CD4-positive, alpha-beta T cell treated with Interleukin-21 for 1 hour (primary cell): ENCODE data around the gene LDLRAD3.

ENCODE experiments used
- DNase-seq: peaks from one replicate; pipeline ENCODE4 v3.0.0-alpha.2; 2020

LDLRAD3 gene

DNA sequence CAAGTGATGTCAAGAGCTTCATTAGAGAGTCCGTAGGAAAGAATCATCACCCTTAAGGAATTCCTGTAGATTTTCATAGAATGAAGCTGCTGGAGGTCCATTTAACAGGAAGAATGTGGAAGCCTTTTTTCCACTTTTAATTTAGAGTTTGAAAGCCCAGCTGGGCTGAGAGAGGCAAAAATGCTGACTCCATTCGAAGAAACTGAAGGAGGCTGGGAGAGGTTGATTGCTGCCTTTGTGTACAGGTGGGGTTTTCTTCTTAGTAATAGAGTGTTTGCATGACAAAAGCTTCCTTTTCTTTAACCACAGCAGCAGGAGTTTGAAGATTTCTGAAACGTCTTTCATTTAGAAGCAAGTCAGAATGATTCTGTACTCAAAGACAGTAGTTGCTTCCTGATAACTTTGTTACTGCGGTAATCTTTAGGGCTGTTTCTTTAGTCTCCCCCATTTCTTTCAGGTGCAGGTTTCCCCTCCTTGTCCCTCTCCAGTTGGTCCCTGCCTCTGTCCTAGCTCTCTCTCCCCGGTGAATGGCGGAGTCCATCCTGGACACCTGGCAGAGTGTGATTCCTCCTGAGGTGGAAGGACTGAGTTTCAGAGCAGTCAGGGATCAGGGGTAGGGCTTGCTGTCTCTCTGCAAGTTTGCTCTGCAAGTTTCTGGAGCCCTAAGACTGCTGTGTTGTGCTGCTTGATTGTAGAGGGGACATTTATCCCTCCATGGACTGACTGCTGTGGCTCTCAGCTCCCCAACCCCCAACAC is 166.2 kb downstream of the LDLRAD3 start:
- DNase-seq: no peak

DNA sequence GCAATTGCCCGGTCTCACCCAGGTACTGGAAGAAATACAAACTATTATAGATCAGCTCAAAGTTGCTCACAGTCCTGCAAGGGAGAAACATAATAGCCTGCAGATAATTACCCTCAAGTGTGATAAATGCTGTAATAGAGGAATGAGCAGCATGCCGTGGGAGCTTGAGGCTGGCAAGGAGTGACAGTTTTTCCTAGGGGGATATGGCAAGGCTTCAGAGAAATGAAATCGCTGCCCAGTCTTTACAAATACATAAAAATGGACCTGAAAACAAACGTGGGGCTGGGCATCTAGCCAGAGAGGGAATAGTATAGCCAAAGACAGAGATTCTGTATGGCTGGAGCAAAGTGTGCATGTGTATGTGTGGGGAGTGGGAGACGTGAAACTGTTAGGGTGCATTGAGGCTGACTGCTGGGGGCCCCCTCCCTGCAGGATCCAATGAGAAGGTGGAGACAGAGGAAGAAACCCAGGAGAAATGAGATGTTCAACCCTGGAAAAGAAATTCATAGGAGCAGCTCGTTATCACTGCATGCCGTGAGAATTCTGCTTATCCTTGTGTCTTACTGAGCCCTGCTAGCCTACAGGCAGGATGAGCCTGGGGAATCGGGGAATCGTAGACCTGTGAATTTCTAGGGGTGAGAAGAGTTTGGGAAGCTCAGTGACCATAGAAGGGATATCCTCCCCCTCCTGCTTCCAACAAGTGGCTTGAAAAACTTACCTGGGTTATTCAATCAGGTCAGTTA is 167.0 kb downstream of the LDLRAD3 start:
- no peak for DNase-seq

DNA sequence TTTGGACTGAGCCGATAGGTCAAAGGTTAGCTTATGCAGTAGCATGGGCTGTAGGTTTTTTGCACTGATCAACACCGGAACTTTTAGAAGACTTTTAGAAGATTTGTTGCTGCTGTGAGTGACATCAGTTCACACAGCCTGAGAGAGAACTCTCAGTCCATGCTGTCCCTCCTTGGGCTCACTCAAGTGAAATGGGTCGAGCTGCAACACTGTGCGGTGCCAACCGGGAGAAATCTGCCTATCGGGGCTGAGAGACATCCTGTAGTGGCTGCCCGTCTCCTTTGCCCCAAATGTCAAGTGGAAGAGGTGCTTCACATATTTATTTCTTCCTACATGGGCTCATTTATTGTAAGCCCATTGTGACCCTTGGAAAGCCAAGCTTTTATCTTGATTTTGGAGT is 170.2 kb downstream of the LDLRAD3 start:
- no peak for DNase-seq

DNA sequence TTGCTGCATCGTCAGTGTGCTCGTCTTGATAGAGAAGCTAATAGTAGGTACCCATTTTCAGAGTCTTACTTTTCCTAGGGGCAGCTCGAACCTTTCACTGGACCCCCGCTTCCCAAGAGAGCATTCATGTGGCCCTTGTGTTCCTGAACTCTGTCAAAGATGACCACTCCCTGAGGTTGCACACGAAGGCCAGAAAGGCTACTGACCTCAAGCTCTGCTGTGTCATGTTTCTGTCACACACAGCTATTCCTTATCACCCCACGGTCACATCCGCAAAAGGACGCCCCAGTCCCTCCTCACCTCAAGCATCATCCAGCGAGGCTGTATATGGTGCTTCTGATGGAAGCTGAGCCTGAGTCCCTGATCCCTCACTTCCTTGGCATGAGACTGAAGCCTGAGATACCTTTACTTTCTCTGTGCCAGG is 171.5 kb downstream of the LDLRAD3 start:
- DNase-seq: no peak

DNA sequence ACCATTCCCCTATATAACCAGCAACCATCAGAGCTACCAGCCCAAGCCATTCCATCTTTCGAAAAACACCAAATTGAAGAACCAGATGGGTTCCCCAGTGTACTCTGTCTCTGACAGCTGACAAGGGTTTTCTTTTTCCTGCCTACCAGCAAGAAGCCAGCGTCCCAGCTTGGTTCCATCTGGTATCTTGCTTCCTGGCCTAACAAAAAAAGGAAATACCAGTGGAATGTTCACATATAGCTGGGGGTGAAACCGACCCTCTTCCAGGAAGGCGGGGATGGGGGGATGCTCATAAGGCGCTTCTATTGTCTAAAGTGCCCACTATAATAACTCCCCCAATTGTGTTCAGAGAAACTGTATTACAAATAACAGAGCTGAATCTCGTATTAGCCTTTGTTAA is 172.3 kb downstream of the LDLRAD3 start:
- DNase-seq: no peak

DNA sequence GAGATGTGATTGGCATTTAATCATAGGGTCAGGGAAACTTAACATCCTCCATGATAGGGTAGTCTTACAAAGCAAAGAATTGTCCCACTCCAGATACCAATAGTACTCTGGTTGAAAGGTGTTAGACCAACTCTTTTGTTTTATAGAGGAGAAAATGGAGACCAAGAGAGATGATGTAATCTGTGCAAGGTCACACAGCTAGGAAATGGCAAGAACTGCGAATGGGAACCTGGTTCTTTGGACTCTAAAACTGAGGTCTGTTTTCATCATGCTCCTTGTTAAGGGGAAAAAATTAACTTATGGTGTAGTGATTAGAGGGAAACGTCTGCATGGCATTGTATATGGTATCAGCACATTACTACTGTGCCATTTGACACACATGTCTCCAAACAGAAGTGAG is 174.2 kb downstream of the LDLRAD3 start:
- DNase-seq: no peak

DNA sequence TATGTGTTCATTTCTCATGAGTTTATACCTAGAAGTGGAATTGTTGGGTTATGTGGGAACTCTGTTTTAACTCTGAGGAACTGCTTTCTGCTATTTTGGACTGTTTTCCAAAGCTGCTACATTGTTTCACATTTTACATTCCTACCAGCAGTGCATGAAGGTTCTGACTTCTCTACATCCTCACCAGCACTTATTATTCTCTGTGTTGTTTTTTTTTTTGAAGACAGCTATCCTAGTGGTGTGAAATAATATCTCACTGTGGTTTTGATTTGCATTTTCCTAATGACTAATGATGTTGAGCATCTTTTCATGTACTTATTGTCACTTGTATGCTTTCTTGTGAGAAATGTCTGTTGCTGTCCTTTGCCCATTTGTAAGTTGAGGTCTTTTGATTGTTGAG is 175.4 kb downstream of the LDLRAD3 start:
- no peak for DNase-seq

DNA sequence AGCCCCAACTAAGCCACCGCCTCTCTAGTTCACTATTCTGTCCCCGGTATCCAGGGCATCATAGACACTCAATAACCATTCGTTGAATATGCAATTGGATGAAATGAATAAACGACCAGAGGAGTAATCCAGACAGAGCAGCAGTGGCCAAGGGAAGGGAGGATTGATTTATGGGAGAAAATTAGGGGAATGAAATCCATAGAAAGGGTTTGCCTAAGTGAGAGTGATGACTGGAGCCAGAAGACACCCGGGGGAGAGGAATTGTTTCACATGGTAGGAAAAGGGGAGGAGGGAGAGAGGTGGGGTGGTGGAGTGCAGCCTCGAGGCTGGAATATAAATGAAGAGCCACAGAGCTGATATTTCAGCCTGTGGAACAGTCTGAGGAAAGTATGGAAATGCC is 177.2 kb downstream of the LDLRAD3 start:
- no peak for DNase-seq

DNA sequence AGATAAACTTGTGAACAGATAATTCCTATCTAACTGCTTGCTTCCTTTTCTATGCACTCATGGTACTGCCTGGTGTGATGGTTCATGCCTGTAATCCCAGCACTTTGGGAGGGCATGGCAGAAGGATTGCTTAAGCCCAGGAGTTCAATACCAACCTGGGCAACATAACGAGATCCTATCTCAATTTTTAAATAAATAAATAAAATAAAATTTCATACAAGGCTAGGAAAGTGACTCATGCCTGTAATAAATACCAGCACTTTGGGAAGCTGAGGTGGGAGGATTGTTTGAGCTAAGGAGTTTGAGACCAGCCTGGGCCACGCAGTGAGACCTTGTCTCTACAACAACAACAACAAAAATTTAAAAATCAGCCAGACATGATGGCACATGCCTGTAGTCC is 178.8 kb downstream of the LDLRAD3 start:
- DNase-seq: no peak

DNA sequence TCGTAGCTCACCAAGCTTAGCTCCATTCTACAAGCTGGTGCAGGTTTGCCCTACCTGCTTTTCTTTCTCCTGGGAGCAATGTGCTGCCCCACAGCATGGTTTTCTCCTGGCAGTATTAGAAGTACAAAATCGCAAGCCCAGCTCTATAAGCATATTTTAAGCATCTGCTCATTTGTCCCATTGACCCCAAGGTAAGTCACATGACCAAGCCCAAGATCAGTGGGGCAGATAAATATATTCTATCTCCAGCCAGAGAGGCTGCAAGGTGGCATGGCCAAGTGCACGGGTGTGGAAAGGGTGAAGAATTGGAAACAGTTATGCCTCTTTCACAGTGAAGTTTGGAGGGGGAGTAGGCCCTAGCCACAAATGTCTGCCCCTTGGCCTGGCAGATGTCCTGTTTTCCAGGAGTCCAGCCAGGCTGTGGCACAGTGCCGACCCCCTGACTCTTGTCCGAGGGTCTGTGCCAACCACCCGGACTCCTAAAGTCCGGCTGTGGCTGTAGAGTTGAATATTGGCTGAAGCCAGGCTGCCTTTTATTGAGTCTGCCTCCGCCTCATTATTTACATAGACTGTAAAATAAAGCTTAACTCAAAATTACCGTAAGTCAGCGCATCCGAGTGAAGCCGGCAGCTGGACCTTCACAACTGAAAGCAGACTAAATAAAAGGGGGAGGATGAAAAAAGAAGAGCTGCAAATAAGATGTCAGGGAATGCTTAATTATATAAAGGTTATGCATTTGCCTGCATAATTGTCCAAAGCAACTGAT is 179.7 kb downstream of the LDLRAD3 start:
- no peak for DNase-seq

DNA sequence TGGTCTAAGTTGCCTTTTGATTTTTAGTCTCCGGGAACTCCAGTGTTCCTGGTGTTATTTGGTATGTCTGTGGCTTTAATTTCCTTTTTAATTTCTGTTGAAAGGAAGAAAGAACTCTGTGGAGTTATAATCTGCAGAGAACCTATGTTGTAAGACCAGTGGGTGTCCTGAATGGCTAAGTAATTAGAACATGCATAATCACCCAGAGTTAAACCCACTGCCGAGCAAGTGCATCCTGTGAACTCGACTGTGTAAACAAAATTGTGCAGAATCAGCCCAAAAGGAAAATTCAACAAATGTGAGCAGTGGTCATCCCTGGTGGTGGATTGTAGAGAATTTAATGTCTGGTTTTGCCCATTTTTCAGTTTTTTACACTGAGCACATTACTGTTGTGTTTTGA is 182.8 kb downstream of the LDLRAD3 start:
- no peak for DNase-seq

DNA sequence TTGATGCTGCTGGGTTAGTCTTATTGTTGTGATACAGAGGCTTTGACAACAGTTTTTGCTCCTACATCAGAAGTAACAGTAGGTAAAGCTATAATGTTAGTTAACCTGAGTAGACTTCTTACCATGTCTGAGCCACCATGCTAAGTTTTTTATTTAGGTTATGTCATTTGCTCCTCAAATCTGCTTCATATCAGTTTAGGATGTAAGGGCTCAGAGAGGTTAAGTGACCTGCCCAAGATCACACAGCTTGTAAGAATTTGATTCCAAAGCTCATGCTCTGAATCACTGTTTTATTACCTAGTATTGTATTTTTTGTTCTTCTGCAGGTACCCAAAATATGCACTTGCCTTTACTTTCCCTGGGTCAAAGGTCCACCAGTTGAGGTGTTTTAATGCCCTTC is 183.7 kb downstream of the LDLRAD3 start:
- no peak for DNase-seq

DNA sequence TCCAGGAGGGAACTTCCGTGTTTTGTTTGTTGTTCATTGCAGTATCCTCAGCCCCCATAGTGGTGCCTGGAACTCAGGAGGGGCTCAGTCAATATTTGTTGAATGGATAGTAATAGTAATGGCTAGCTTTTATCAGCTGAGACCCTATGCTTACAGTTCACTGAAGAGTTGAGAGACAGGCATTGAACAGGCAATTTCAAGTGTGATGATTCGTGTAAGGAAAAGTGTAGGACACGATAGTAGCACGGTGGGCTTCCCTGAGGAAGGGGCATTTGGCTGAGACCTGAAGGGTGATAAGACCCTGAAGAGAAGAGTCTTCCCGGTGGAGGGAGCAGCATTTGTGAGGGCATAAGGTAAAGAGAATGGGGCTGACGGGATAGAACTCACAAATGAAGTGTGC is 186.1 kb downstream of the LDLRAD3 start:
- no peak for DNase-seq

DNA sequence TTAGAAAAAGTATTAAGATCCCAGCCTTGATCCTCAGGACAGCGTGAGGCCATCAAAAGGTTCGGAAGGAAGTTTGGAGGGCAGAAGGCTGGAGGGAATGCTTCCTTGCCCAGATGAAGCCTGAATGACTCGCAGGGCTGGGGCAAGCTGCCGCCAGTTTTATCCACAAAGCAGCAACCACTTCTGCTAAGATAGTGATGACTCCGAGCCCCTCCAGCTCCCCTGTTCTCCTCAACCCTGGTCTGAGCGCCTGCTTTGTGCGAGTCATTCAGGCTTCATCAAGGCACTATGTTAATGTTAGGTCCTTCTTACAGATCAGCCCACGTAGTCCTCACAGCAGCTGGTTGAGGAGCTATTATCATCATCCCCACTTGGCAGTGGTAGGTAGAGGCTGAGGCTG is 186.5 kb downstream of the LDLRAD3 start:
- no peak for DNase-seq

DNA sequence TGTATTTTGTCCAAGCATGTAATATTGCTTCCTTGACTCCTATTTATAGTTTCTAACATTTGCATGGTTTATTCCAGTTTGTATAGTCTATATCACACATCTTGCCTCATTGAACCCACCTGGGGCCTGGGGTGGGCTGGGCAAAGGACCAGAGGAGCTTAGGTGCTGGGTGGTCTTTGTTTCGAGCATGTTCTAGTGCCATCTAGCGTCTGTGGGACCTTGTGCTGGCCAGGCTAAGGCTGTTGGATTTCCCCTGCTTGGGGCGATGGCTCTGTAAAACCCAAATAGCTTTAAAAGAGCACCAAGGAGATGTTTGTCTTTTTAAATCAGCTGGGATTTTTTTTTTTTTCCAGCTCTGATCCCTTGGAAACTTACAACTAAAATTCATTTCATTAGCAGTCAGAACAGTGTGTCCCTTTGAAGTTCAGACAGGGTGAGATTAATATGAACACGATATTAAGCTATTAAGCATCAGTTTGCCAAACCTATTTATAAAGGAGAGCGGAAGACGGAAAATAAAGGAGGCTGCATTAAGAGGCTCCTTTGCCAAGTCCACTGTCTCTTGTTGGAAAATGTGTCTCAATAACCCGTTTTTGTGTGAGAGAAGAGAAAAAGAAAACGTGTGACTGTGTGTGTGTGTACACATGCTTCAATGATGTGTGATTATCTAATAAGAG is 188.0 kb downstream of the LDLRAD3 start:
- DNase-seq: no peak

DNA sequence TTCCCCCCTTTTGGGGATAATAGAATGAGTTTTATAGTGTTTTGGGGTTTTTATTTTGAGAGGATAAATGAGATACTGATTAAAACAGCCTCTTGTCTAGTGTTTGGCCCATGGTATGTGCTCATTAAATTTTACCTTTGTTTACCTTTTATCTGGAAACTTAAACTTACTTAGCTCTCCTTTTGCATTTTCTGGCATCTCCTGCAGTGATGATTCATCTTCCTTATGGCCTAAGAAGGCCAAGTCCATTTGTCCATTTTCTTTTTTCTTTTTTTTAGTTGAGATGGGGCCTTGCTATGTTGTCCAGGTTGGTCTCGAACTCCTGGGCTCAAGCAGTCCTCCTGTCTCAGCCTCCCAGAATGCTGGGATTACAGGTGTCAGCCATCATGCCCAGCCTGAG is 189.1 kb downstream of the LDLRAD3 start:
- DNase-seq: no peak

DNA sequence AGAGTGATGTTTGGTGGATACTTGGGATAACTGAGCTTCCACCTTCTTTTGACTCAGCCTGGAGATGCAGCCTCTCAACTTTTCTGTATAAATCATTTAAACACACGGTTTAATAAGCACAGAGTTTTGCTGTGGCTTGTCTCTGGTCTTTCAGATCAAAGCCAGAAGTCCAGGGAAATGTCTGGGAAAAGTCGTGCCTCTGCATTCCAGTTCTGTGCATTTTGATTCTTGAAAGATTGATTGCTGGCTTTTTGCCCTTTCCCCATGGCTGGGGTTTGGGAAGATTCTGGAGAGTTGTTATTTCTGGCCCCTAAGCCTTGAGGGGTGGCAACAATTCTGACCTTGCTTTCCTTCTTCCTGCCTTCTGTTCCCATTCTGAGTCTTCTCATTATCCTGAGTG is 191.2 kb downstream of the LDLRAD3 start:
- DNase-seq: no peak

DNA sequence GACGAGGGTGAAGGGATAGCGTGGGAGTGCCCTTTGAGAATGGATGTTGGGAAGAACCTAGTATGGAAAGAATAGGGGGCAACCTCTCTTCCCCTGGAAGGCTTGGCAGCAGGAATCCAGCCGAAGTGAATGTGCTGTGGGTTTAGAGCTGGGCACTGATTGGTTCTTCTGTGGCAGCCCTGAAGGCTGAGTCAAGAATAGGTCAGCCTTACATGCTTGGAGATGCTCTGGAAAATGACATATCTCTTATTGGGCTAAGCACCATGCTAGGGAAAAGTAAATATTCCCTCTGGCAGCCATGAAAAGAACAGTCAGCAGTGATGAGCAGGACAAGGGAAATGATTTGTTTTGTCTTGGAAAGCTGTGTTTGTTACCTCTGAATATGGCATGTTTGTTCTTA is 195.9 kb downstream of the LDLRAD3 start:
- no peak for DNase-seq

DNA sequence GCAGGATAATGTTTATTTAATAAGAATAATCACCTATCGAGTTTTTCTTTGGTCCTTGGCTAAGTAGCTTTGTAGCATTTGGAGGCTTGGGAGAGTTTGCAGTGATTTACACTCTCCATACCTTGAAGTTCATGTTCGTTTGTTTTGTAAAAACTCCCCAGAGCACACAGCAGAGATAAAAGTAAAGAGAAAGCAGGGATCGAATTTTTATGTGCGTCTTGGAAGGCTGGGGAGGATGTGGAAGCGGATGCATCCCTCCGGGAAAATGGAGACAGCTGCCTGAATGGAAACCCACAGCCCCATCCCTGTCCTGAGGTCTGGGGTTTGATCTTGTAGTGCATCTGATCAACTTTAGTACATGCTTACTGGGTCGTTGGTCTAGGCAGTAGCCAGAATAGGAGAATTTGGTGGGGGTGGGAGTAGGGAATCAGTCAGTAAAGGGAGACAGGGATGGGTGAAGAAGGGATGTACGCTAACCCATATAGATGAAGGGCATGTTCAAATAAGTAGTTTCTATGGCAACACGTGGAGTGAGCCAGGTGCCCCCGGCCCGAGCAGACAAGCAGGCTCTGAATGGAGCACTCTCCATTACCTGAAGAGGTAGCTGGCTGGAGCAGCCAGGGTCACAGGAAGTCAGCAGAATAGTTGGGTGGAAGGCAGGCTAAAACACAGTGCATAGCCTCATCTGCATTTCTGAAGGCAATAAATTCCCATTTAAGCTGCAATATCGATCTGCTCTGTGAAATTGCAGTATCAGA is 197.5 kb downstream of the LDLRAD3 start:
- DNase-seq: no peak

DNA sequence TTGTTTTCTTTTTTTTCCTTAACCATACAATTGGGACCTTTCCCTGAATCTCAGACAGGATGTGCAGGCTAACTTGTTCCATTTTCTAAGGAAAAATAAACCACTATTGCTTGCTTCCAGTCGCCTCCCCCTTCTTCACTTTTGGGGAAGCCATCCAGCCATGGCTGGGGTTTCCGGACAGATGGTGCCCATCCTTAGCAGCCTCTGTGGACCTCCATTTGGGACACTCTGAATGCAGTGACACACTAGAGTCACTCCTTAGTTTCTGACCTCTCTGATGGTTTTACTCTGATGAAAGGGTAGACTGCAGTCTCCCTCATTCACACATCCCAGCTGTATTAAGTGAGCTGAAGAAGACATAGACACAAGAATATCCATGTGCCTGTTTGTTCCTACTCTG is 198.1 kb downstream of the LDLRAD3 start:
- DNase-seq: no peak

DNA sequence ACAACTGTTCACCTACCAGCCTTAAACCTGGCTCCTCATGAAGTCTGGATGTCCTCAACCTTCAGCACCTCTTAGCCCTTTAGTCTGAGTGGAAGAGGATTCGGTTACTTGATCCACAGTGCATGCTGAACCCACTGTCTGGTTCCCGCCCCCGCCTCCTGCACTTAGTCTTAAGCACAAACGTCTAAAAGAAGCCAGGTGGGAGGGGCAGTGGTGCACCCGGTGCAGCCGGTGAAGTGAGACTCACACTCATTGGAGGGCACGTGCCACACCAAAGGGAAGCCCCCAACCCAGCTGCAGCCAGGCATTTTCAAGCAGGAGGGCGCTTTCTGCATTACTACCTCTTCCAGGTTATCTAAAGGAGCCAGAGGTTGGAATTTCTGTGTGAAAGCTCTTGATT is 198.6 kb downstream of the LDLRAD3 start:
- no peak for DNase-seq

DNA sequence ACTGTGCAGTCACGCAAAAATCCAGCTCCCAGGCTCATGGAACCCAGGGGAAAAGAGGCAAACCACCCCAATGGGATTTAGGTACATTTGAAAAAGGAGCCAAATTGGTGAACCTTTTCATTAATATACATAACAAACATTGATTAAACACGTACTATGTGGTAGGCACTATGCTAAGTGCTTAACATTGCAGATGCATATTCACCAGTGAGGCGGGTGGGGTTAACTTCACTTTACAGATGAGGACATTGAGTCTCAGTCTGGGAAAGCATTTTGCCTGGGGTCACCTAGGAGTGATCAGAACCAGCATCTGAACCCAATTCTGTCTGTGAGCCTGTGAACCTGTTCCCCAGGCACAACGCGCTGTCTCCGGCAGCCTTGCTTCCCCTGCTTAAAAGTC is 199.0 kb downstream of the LDLRAD3 start:
- no peak for DNase-seq

DNA sequence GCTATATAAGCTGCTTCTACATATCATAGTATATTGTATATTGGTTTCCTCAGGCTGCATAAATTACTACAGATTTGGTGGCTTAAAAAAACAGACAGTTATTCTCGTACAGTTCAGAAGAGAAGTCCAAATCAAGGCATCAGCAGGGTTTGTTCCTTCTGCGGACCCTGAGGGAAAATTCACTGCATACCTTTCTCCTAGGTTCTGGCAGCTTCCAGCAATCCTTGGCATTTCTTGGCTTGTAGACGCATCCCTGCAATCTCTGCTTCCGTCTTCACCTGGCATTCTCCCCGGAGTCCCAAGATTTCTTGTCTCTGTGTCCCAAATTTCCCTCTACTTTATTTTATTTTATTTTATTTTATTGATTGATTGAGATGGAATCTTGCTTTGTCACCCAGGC is 202.6 kb downstream of the LDLRAD3 start:
- no peak for DNase-seq
